Measurements from ENCODE around the gene RRP36.
A peak's percentile ranks its signal among the peaks of the same experiment; 100 is the strongest.

Gene RRP36

DNA sequence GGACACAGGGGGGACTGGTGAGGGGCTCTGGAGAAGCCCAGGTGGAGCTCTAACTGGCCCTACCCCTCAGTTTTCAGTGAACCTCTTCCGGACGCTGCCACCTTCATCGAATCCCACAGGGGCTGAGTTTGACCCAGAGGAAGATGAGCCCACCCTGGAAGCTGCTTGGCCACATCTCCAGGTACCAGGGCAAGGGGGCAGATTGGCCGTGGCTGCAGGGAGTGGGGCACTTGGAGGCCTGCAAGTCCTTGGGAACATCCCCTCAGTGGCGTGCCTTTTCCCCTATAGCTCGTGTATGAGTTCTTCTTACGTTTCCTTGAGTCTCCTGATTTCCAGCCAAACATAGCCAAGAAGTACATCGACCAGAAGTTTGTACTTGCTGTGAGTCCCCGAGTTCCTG lies 14.3 kb upstream of the RRP36 start:
- Histone ChIP-seq H3K9me3 (ENCODE audit: control insufficient read depth, low read length) (no peaks in the 10 kb centered on the region), H3K27ac (ENCODE audit: insufficient read depth, low read length, poor library complexity, severe bottlenecking) (no peak overlapping the region), H3K36me3 (ENCODE audit: control insufficient read depth, insufficient read depth, low read length) (peaks cover 60% of the 10 kb centered on the region), H3K4me1 (ENCODE audit: control insufficient read depth, insufficient read depth, low read length, poor library complexity, severe bottlenecking) (peaks cover 2% of the 10 kb centered on the region), H3K4me3 (ENCODE audit: insufficient read depth, low read depth, low read length, poor library complexity, severe bottlenecking) (no peak overlapping the region), H3K27me3 (replicated peaks; ENCODE audit: control insufficient read depth, insufficient read depth, low read length, poor library complexity, severe bottlenecking) (no peaks in the 10 kb centered on the region)
- no peak for DNase-seq

DNA sequence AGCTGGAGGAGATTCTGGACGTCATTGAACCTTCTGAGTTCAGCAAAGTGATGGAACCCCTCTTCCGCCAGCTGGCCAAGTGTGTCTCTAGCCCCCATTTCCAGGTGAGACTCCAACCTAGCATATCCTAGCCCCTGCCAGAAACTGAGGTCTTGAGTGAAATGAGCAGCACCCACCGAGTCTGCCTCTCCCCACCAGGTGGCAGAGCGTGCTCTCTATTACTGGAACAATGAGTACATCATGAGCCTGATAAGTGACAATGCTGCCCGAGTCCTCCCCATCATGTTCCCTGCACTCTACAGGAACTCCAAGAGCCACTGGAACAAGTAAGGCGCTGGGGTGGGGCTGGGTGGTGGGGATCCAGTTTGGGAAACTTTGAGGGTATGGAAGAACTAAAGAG lies 12.3 kb upstream of the RRP36 start:
- DNase-seq = no peak
- no peaks in the 10 kb centered on the region for H3K9me3 ChIP-seq (ENCODE audit: control insufficient read depth, low read length)
- peaks cover 62% of the 10 kb centered on the region for H3K36me3 ChIP-seq (ENCODE audit: control insufficient read depth, insufficient read depth, low read length)
- H3K4me3 ChIP-seq (ENCODE audit: insufficient read depth, low read depth, low read length, poor library complexity, severe bottlenecking) = no peak overlapping the region
- H3K4me1 ChIP-seq (ENCODE audit: control insufficient read depth, insufficient read depth, low read length, poor library complexity, severe bottlenecking) = peaks cover 10% of the 10 kb centered on the region
- no peak overlapping the region for H3K27ac ChIP-seq (ENCODE audit: insufficient read depth, low read length, poor library complexity, severe bottlenecking)
- no peaks in the 10 kb centered on the region for H3K27me3 ChIP-seq (replicated peaks; ENCODE audit: control insufficient read depth, insufficient read depth, low read length, poor library complexity, severe bottlenecking)

DNA sequence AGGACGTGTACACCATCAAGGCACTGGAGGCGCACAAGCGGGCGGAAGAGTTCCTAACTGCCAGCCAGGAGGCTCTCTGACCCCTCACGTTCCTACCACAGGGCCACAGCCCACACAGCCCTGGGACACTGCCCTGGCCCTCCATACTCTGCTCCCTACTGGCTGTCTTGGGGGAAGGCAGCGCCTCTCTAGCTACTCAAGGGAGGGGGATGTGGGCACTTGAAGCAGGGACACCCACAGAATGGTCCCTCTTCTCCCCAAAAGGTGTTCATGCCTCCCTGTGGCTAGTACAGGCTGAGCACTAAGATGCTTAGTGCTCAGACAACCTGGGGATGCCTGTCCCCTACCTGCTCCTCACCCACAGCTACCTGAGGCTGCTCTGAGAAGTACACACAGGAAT lies 10.2 kb upstream of the RRP36 start:
- Histone ChIP-seq H3K4me1 (ENCODE audit: control insufficient read depth, insufficient read depth, low read length, poor library complexity, severe bottlenecking) (peaks cover 19% of the 10 kb centered on the region), H3K27me3 (replicated peaks; ENCODE audit: control insufficient read depth, insufficient read depth, low read length, poor library complexity, severe bottlenecking) (no peaks in the 10 kb centered on the region), H3K4me3 (ENCODE audit: insufficient read depth, low read depth, low read length, poor library complexity, severe bottlenecking) (no peak overlapping the region), H3K36me3 (ENCODE audit: control insufficient read depth, insufficient read depth, low read length) (peaks cover 58% of the 10 kb centered on the region), H3K9me3 (ENCODE audit: control insufficient read depth, low read length) (no peaks in the 10 kb centered on the region), H3K27ac (ENCODE audit: insufficient read depth, low read length, poor library complexity, severe bottlenecking) (no peak overlapping the region)
- DNase-seq = no peak

DNA sequence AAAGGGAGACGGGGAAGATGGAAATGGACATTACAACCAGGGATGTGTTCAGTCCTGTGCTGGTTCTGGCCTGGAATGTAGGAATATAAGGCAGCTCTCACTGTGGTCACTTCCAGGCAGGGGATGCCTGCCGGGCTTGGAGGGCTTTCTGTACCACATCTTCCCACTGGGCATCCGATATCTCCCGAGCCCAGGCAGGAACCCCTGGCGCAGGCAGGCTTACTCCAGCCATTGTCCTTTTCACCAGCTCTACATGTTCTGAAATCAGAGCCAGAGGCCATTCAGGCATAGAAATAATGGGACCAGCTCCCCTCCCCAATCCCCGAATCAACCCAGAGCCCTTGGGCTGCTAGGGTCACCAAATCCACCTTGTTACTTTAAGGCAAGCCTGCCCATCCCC lies 9.1 kb upstream of the RRP36 start:
- peaks cover 22% of the 10 kb centered on the region for H3K4me1 ChIP-seq (ENCODE audit: control insufficient read depth, insufficient read depth, low read length, poor library complexity, severe bottlenecking)
- peaks cover 51% of the 10 kb centered on the region for H3K36me3 ChIP-seq (ENCODE audit: control insufficient read depth, insufficient read depth, low read length)
- no peaks in the 10 kb centered on the region for H3K9me3 ChIP-seq (ENCODE audit: control insufficient read depth, low read length)
- no peak for DNase-seq
- H3K27me3 ChIP-seq (replicated peaks; ENCODE audit: control insufficient read depth, insufficient read depth, low read length, poor library complexity, severe bottlenecking) = no peaks in the 10 kb centered on the region
- peak overlapping the region; percentile 79 for H3K27ac ChIP-seq (ENCODE audit: insufficient read depth, low read length, poor library complexity, severe bottlenecking)
- H3K4me3 ChIP-seq (ENCODE audit: insufficient read depth, low read depth, low read length, poor library complexity, severe bottlenecking) = no peak overlapping the region

DNA sequence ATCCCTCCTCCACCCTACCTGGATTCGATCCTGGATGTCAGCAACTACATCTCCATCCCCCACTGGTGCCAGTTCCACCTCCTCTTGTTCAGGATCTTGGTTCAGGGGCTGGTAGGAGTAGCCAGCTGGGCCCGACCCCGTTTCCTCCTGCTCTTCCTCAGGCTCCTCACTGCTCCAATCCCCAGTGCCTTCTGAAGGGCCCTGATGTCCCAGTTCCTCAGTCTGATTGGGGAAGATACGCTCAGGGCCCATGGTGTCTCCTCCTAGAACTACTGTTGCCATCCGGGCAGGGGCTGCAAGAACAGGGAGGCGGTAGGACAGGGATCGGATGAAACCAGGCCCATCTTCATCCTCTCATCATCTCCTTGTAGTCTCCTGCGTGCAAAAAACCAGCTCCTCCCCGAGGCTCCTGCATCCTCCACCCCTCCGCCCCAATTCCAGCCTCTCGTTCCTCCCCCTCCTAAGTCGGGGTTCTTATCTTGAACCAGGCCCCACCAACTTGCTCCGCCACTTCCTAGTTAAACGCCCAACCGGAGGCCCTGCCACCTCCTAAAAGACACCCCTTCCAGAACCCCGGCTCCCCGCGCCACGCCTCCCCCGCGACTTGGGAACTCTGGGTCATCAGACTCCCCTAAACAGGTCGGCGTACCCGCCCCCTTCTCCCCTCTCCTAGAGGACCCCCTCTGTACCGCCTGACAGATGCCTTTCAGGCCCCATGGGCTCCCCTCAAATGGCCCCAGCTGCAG lies 8.2 kb upstream of the RRP36 start:
- Histone ChIP-seq H3K4me1 (ENCODE audit: control insufficient read depth, insufficient read depth, low read length, poor library complexity, severe bottlenecking) (peaks cover 23% of the 10 kb centered on the region), H3K36me3 (ENCODE audit: control insufficient read depth, insufficient read depth, low read length) (peaks cover 51% of the 10 kb centered on the region), H3K4me3 (ENCODE audit: insufficient read depth, low read depth, low read length, poor library complexity, severe bottlenecking) (peak overlapping the region; percentile 80), H3K27me3 (replicated peaks; ENCODE audit: control insufficient read depth, insufficient read depth, low read length, poor library complexity, severe bottlenecking) (no peaks in the 10 kb centered on the region), H3K27ac (ENCODE audit: insufficient read depth, low read length, poor library complexity, severe bottlenecking) (peak overlapping the region; percentile 79), H3K9me3 (ENCODE audit: control insufficient read depth, low read length) (no peaks in the 10 kb centered on the region)
- DNase-seq = no peak

DNA sequence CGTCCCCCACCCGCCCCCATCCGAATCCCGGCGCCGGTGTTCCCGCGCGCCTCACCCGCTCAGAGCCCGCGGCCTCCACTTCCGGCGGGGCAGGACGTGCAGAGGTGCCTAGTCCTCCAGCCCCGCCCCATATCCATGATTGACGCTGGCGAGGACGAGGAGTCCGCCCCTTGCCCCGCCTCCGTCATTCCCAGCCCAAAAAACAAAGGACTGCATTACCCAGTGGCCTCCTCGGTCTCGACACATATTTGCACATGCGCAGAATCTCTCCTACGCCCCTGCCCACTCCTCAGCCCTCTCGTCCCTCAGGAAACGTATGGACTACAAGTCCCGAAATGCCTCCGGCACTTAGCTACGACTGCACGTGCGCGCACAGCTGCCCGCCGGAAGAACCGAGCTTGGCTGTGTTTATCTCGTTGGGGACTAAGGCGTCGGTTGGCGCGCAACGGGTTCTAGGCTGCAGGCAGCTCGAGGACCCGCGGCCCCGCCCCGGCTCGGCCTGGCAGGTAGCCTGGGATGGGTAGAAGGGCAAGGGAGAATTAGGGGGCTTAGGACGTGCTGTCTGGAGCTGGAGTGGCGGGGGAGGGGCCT lies 7.5 kb upstream of the RRP36 start, which contains the start of the genes KLHDC3 and MEA1:
TSS of gene KLHDC3 (plus strand) at position 407 of the 591 bp plus-strand sequence. CDS start 2,944 bp downstream, outside the sequence.
TSS of gene MEA1 (minus strand) at position 104 of the 591 bp plus-strand sequence. CDS start 133 bp downstream, outside the sequence.
- peaks cover 23% of the 10 kb centered on the region for H3K4me1 ChIP-seq (ENCODE audit: control insufficient read depth, insufficient read depth, low read length, poor library complexity, severe bottlenecking)
- no peaks in the 10 kb centered on the region for H3K9me3 ChIP-seq (ENCODE audit: control insufficient read depth, low read length)
- H3K36me3 ChIP-seq (ENCODE audit: control insufficient read depth, insufficient read depth, low read length) = peaks cover 48% of the 10 kb centered on the region
- H3K27me3 ChIP-seq (replicated peaks; ENCODE audit: control insufficient read depth, insufficient read depth, low read length, poor library complexity, severe bottlenecking) = no peaks in the 10 kb centered on the region
- peak; percentile 98 to 99 (median 99) for DNase-seq
- H3K27ac ChIP-seq (ENCODE audit: insufficient read depth, low read length, poor library complexity, severe bottlenecking) = peak within 1 kb of the TSS; percentile 79
- peak within 1 kb of the TSS; percentile 80 for H3K4me3 ChIP-seq (ENCODE audit: insufficient read depth, low read depth, low read length, poor library complexity, severe bottlenecking)

DNA sequence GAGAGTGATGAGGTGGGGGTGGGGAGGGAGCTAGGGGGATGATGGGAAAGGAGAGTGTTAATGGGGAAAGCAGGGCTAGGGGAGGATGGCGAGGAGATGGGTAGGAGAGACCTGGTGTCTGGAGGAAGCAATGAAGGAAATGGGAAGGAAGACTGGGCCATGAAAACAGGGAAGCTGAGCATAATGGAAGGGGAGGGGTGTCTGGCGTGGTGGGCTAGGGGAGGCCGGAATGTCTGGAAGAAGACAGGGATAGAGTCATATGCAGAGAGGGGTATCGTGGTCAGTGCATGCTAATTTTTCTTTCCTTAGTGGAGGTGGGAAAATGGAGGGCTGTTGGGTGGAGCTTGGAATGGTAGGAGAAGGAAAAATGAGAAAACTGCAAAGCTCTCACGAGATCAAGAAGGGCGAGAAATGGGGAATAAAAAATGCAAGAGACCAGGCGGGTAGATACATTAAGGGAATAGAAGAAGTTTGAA lies 7.0 kb upstream of the RRP36 start:
- peaks cover 42% of the 10 kb centered on the region for H3K36me3 ChIP-seq (ENCODE audit: control insufficient read depth, insufficient read depth, low read length)

DNA sequence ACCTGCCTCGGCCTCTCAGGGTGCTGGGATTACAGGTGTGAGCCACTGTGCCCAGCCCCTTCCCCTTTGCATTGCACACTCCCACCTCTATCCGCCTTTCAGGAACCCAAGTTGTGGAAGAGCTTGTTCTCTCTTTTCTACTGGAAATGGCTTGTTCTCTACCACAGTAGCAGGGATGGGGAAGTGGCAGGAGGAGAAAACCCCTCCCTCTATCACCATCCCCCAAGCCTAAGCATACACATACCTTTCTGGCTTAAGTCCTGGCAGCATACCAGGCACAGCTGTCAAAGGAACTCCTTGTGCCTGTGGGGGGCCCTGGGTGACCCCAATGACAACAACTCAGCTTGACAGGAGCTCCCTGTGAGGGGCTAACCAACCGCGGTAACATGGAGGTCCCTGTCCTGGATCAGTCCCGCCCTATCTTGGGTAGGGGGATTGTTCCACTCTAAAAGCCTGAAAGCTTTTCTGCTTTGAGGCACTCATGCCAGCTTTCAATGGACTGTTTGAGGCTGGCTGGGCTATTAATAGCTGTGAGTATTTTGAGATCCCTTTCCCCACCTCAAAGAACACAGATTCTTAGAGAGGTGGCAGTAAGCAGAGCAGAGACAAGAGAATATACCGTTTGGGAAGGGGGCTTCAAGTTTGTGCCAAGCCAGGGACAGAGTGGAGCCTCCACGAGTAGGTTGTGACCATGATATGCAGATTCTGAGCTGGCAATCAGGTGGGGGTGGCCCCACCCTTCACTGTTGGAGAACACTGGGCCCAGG lies 5.1 kb upstream of the RRP36 start:
- Histone ChIP-seq H3K27ac (ENCODE audit: insufficient read depth, low read length, poor library complexity, severe bottlenecking) (no peak overlapping the region), H3K4me3 (ENCODE audit: insufficient read depth, low read depth, low read length, poor library complexity, severe bottlenecking) (no peak overlapping the region), H3K27me3 (replicated peaks; ENCODE audit: control insufficient read depth, insufficient read depth, low read length, poor library complexity, severe bottlenecking) (no peaks in the 10 kb centered on the region), H3K36me3 (ENCODE audit: control insufficient read depth, insufficient read depth, low read length) (peaks cover 29% of the 10 kb centered on the region), H3K9me3 (ENCODE audit: control insufficient read depth, low read length) (no peaks in the 10 kb centered on the region), H3K4me1 (ENCODE audit: control insufficient read depth, insufficient read depth, low read length, poor library complexity, severe bottlenecking) (peaks cover 25% of the 10 kb centered on the region)
- DNase-seq = no peak

More for the DNA sequence above, 7.0 kb upstream of the RRP36 start:
- H3K9me3 ChIP-seq (ENCODE audit: control insufficient read depth, low read length) = no peaks in the 10 kb centered on the region
- peaks cover 21% of the 10 kb centered on the region for H3K4me1 ChIP-seq (ENCODE audit: control insufficient read depth, insufficient read depth, low read length, poor library complexity, severe bottlenecking)
- H3K4me3 ChIP-seq (ENCODE audit: insufficient read depth, low read depth, low read length, poor library complexity, severe bottlenecking) = peak overlapping the region; percentile 80
- no peaks in the 10 kb centered on the region for H3K27me3 ChIP-seq (replicated peaks; ENCODE audit: control insufficient read depth, insufficient read depth, low read length, poor library complexity, severe bottlenecking)
- DNase-seq = no peak
- H3K27ac ChIP-seq (ENCODE audit: insufficient read depth, low read length, poor library complexity, severe bottlenecking) = peak overlapping the region; percentile 79

DNA sequence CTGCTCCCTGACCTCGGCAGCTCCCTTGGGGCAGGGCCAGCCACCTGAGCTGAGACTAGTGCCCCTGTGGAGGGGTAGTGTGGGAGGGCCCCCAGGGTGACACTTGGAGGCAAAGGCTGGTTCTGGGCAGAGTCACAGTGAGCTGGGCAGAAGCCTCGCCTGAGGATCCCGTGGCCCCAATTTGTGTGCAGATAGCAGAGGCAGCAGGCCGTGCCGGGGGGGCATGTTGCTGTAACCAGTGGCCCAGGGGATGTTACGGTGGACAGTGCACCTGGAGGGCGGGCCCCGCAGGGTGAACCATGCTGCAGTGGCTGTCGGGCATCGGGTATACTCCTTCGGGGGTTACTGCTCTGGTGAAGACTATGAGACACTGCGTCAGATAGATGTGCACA lies 4.5 kb upstream of the RRP36 start:
- Histone ChIP-seq H3K27me3 (replicated peaks; ENCODE audit: control insufficient read depth, insufficient read depth, low read length, poor library complexity, severe bottlenecking) (no peaks in the 10 kb centered on the region), H3K9me3 (ENCODE audit: control insufficient read depth, low read length) (no peaks in the 10 kb centered on the region), H3K27ac (ENCODE audit: insufficient read depth, low read length, poor library complexity, severe bottlenecking) (no peak overlapping the region), H3K36me3 (ENCODE audit: control insufficient read depth, insufficient read depth, low read length) (peaks cover 23% of the 10 kb centered on the region), H3K4me3 (ENCODE audit: insufficient read depth, low read depth, low read length, poor library complexity, severe bottlenecking) (no peak overlapping the region), H3K4me1 (ENCODE audit: control insufficient read depth, insufficient read depth, low read length, poor library complexity, severe bottlenecking) (peaks cover 25% of the 10 kb centered on the region)
- DNase-seq = no peak

All from effector memory CD4-positive, alpha-beta T cell (primary cell).